ENCODE data around the gene GABARAPL2.
A peak's percentile ranks its signal among the peaks of the same experiment; 100 is the strongest.

The GABARAPL2 gene, protein sequence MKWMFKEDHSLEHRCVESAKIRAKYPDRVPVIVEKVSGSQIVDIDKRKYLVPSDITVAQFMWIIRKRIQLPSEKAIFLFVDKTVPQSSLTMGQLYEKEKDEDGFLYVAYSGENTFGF

GRCh38 chr16:75566040-75566757 lies at the start of gene GABARAPL2:
Gene GABARAPL2, plus strand, starts transcription at chr16:75566379. Its CDS starts 108 bp downstream, at chr16:75566487.
- Histone ChIP-seq H3K9ac (ENCODE audit: insufficient read length) (peak within 1 kb of the TSS; percentile 66), H3K36me3 (ENCODE audit: insufficient read depth, low read length) (peaks cover 22% of the 10 kb centered on the region; the same call in 1 of the 2 replicates), H3K4me3 (peak within 1 kb of the TSS; percentile 87), H3K9me3 (ENCODE audit: low read depth, low read length) (no peaks in the 10 kb centered on the region), H3K27ac (no peak within 1 kb of the TSS)
- no peak for DNase-seq (ENCODE audit: low read depth, low spot score)
- peak; percentile 72; the same call in 1 of the 2 replicates for TF ChIP-seq POLR2AphosphoS5 (IDR thresholded peaks at IDR 0.05; ENCODE audit: borderline replicate concordance, low read depth, low read length)
- no peak for TF ChIP-seq FOXP2 (optimal IDR thresholded peaks at IDR 0.05; ENCODE audit: control extremely low read depth, extremely low read length, insufficient read depth)

DNA sequence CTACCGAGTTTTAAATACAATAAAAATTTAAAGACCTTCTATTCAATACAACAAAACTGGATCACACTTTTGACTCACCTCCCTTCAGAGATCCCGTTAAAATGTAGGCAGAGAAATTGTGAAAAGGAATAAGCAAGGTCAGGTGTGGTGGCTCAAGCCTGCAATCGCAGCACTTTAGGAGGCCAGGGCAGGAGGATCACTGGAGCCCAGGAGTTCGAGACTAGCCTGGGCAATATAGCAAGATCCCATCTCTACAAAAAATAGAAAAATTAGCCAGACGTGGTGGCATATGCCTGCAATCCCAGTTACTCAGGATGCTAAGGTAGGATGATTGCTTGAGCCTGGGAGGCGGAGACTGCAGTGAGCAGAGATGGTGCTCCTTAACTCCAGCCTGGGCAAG lies 47.0 kb upstream of the GABARAPL2 start:
- Histone ChIP-seq H3K9ac (ENCODE audit: insufficient read length) (no peak overlapping the region), H3K27ac (no peak overlapping the region), H3K36me3 (ENCODE audit: insufficient read depth, low read length) (no peaks in the 10 kb centered on the region), H3K4me3 (no peak overlapping the region), H3K9me3 (ENCODE audit: low read depth, low read length) (no peaks in the 10 kb centered on the region)
- DNase-seq (ENCODE audit: low read depth, low spot score), result no peak
- TF ChIP-seq POLR2AphosphoS5 (IDR thresholded peaks at IDR 0.05; ENCODE audit: borderline replicate concordance, low read depth, low read length) (no peak), FOXP2 (optimal IDR thresholded peaks at IDR 0.05; ENCODE audit: control extremely low read depth, extremely low read length, insufficient read depth) (no peak), EZH2 (IDR thresholded peaks at IDR 0.05) (no peak)

- no peak overlapping the region for H3K9ac ChIP-seq (ENCODE audit: insufficient read length)
- DNase-seq (ENCODE audit: low read depth, low spot score), result no peak
- no peaks in the 10 kb centered on the region for H3K9me3 ChIP-seq (ENCODE audit: low read depth, low read length)
- TF ChIP-seq EZH2 (IDR thresholded peaks at IDR 0.05), result no peak
- no peak for TF ChIP-seq FOXP2 (optimal IDR thresholded peaks at IDR 0.05; ENCODE audit: control extremely low read depth, extremely low read length, insufficient read depth)
- no peak for TF ChIP-seq POLR2AphosphoS5 (IDR thresholded peaks at IDR 0.05; ENCODE audit: borderline replicate concordance, low read depth, low read length)
- H3K27ac ChIP-seq, result no peak overlapping the region
- H3K36me3 ChIP-seq (ENCODE audit: insufficient read depth, low read length), result no peaks in the 10 kb centered on the region
- no peak overlapping the region for H3K4me3 ChIP-seq
Measured at GRCh38 chr16:75526032-75526790, 40.0 kb upstream of the GABARAPL2 start.

- no peak overlapping the region for H3K4me3 ChIP-seq
- no peak for TF ChIP-seq FOXP2 (optimal IDR thresholded peaks at IDR 0.05; ENCODE audit: control extremely low read depth, extremely low read length, insufficient read depth)
- TF ChIP-seq EZH2 (IDR thresholded peaks at IDR 0.05), result no peak
- no peak for TF ChIP-seq POLR2AphosphoS5 (IDR thresholded peaks at IDR 0.05; ENCODE audit: borderline replicate concordance, low read depth, low read length)
Measured at GRCh38 chr16:75527825-75528299, 38.3 kb upstream of the GABARAPL2 start.

DNA sequence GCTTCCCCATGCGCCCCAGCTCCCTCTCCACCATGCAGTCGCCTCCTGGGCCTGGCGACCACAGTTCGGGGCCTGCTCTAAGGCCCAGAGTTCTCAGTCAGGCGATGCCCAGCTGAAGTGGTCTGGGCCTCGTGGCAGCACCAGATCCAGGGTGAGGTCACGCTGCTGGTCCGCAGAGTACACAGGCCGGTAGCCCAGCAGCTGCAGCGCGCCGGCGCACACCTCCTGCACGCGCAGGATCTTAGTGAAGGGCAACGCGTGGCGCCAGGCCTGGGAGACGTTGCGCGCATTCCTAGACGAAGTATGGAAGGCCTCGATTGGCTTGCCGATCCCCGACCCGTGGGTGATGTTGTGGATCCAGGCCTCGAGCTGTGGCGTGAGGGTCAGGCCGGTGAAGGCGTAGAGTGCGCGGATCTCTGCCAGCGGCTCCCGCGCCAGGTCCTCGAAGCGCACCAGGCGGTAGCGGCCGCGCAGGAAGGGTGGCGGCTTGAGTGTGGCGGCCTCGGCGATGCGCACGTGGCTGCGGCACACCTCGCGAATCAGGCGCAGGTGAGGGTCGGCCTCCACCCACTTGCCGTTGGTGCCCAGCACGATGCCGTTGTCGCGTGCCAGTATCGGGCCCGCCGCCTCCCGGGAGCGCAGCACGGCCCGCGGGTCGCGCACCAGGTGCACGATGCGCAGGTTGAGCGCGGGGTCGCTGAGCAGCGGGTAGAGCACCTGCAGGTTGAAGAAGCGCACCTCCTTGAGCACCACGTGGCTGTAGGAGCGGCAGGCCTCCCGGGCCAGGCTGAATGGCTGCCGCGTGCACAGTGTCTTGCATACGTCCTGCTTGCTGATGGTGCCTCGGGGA lies 36.9 kb upstream of the GABARAPL2 start:
- no peaks in the 10 kb centered on the region for H3K9me3 ChIP-seq (ENCODE audit: low read depth, low read length)
- no peak overlapping the region for H3K27ac ChIP-seq
- no peaks in the 10 kb centered on the region for H3K36me3 ChIP-seq (ENCODE audit: insufficient read depth, low read length)
- no peak for DNase-seq (ENCODE audit: low read depth, low spot score)
- no peak overlapping the region for H3K4me3 ChIP-seq
- H3K9ac ChIP-seq (ENCODE audit: insufficient read length), result no peak overlapping the region
- TF ChIP-seq EZH2 (IDR thresholded peaks at IDR 0.05) (no peak), FOXP2 (optimal IDR thresholded peaks at IDR 0.05; ENCODE audit: control extremely low read depth, extremely low read length, insufficient read depth) (no peak), POLR2AphosphoS5 (IDR thresholded peaks at IDR 0.05; ENCODE audit: borderline replicate concordance, low read depth, low read length) (no peak)

More at GRCh38 chr16:75527825-75528299, 38.3 kb upstream of the GABARAPL2 start:
- no peaks in the 10 kb centered on the region for H3K9me3 ChIP-seq (ENCODE audit: low read depth, low read length)
- H3K36me3 ChIP-seq (ENCODE audit: insufficient read depth, low read length), result no peaks in the 10 kb centered on the region
- DNase-seq (ENCODE audit: low read depth, low spot score), result no peak
- H3K27ac ChIP-seq, result no peak overlapping the region
- H3K9ac ChIP-seq (ENCODE audit: insufficient read length), result no peak overlapping the region

DNA sequence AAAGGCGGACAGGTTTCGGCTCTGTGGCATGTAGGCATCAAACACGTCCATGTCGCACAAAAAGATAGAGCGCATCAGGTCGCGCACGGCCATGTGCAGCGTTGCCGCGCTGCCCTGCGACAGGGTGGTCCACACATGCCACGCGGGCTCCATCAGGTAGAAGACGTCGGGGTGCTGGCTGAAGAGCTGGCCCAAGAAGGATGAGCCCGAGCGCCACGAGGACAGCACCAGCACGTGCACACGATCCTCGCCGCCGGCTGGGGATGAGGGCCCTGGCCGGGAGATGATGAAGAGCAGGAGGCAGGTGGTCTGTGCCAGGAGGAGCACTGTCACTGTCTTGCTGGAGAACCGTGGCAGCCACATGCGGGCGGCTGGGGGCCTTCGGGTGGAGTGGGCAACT lies 36.2 kb upstream of the GABARAPL2 start:
- Histone ChIP-seq H3K9me3 (ENCODE audit: low read depth, low read length) (no peaks in the 10 kb centered on the region), H3K27ac (no peak overlapping the region), H3K4me3 (no peak overlapping the region), H3K9ac (ENCODE audit: insufficient read length) (no peak overlapping the region), H3K36me3 (ENCODE audit: insufficient read depth, low read length) (no peaks in the 10 kb centered on the region)
- no peak for DNase-seq (ENCODE audit: low read depth, low spot score)
- TF ChIP-seq FOXP2 (optimal IDR thresholded peaks at IDR 0.05; ENCODE audit: control extremely low read depth, extremely low read length, insufficient read depth) (no peak), POLR2AphosphoS5 (IDR thresholded peaks at IDR 0.05; ENCODE audit: borderline replicate concordance, low read depth, low read length) (no peak), EZH2 (IDR thresholded peaks at IDR 0.05) (no peak)

GRCh38 chr16:75532142-75532765 lies 33.9 kb upstream of the GABARAPL2 start:
- no peak overlapping the region for H3K4me3 ChIP-seq
- H3K36me3 ChIP-seq (ENCODE audit: insufficient read depth, low read length), result no peaks in the 10 kb centered on the region
- no peak overlapping the region for H3K9ac ChIP-seq (ENCODE audit: insufficient read length)
- H3K27ac ChIP-seq, result no peak overlapping the region
- TF ChIP-seq FOXP2 (optimal IDR thresholded peaks at IDR 0.05; ENCODE audit: control extremely low read depth, extremely low read length, insufficient read depth) (no peak), EZH2 (IDR thresholded peaks at IDR 0.05) (no peak), POLR2AphosphoS5 (IDR thresholded peaks at IDR 0.05; ENCODE audit: borderline replicate concordance, low read depth, low read length) (no peak)
- DNase-seq (ENCODE audit: low read depth, low spot score), result no peak
- no peaks in the 10 kb centered on the region for H3K9me3 ChIP-seq (ENCODE audit: low read depth, low read length)

Measured in SK-N-MC (cell line).